ENCODE measurements around the gene PARP11.

DNA sequence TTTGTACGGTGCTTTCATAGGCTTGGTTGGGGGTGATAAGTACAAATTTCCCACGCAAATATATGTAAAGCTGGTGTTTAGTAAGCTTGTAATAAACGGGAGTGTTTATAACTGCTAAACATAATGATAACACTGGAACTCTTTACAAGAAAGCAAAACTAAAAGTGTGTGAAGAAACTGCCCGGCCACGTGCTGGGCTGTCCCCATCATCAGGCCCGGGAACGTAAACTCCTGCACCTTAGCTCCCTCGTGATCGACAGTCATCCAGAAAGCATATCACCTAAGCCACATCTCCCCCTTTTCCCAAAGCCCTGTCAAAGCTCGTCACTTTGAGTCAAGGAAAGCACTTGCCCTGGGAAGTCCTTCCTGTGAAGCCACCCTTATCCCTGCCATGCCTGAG, 18.0 kb upstream of the PARP11 start:
- TF ChIP-seq, protein P1, sequence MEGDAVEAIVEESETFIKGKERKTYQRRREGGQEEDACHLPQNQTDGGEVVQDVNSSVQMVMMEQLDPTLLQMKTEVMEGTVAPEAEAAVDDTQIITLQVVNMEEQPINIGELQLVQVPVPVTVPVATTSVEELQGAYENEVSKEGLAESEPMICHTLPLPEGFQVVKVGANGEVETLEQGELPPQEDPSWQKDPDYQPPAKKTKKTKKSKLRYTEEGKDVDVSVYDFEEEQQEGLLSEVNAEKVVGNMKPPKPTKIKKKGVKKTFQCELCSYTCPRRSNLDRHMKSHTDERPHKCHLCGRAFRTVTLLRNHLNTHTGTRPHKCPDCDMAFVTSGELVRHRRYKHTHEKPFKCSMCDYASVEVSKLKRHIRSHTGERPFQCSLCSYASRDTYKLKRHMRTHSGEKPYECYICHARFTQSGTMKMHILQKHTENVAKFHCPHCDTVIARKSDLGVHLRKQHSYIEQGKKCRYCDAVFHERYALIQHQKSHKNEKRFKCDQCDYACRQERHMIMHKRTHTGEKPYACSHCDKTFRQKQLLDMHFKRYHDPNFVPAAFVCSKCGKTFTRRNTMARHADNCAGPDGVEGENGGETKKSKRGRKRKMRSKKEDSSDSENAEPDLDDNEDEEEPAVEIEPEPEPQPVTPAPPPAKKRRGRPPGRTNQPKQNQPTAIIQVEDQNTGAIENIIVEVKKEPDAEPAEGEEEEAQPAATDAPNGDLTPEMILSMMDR (IDR thresholded peaks at IDR 0.05) = no peak
- TF ChIP-seq POLR2A (IDR thresholded peaks at IDR 0.05; ENCODE audit: low read depth) (no peak), POLR2AphosphoS5 (IDR thresholded peaks at IDR 0.05) (no peak), EP300 (IDR thresholded peaks at IDR 0.05) (no peak)
